Activated T-helper 9 cell treated with anti-CD3 and anti-CD28 coated beads, Interleukin-2, amount 50 U/mL, for 16 hours (primary cell): ENCODE data around the gene SUFU.

ENCODE experiments used
- DNase-seq: peaks from one replicate; pipeline ENCODE4 v3.0.0-alpha.2; 2020; ENCODE audit warnings: low read depth

Gene SUFU

DNA sequence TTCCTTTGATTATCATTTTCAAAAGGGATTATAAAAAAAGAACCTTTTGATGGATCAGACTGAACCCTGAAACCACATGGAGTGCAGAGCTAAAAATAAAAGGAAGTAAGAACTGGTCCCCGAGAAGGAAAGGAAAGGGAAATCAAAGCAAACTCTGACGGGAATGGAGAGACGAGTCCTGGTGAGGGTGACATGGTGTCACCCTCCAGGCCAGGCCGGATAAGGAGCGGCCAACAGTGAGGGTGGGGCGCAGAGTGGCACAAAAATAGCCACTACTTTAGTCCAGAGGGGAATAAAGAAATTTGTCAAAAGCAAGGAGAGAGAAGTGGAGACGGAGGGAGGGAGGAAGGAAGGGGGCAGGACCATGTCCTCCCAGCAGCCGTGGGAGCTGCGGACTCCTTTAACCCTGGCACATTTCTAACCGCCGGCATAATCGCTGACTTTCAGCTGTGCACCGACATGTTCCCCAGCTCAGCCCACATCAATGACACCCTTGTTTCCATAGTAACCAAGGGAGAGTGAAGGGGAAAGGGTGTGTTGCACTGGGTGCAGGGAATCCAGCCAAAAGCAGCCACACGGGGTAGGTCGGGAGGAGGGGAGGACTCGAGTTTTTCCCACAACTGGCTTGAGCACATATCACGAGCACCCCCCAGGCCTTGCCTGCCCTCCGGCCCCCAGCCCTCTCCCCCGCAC, 170.2 kb downstream of the SUFU start:
- DNase-seq: peak; percentile 39

DNA sequence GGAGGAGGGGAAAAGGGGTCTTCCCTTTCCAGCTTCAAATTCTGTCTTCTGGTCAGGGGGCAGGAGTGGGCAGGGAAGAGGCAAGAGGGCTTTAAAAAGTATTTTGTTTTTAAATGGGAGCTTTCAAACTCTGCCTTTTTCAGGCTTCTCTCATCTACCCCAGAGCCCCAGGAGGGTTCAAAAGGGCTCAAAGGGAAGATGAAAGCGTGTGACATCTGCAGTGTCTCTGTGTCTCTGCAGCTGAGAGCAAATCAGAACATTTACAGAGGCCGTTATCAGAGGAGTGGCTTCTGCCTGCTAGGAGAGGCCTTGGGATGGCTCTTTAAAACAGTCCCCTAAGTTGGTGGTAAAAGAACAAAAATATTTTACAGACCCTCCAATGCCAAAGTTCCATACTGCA, 170.8 kb downstream of the SUFU start:
- no peak for DNase-seq

DNA sequence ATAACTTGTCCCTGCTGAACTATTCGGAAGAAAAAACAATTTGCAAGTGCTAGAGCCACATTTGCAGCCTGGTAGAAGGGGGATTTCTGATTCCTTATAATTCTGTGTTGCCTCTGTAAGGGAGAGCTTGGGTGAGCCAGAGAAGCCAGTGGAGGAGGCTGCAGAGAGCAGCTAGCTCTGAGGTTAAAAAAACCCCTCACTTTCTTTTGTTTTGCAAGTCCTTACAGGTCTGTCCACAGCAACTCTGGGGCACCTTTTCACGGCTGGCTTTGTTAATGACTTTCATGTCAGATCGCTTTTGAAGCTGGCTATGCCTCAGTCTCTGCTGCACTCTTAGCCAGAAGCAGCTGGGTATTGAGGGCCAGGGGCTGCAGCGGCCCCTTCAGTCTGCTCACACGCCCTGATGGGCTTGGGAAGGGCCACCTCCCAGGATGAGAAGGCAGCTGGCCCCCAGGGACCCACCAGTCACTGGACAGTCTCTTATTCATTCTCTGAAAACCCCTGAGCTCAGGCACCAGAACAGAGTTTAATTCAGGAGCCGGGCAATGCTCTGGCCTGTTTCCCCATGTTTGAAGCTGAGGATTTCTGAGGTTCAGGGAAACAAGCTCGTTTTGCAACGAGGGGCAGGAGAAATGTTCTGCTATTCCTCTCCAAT, 171.4 kb downstream of the SUFU start:
- DNase-seq: no peak

DNA sequence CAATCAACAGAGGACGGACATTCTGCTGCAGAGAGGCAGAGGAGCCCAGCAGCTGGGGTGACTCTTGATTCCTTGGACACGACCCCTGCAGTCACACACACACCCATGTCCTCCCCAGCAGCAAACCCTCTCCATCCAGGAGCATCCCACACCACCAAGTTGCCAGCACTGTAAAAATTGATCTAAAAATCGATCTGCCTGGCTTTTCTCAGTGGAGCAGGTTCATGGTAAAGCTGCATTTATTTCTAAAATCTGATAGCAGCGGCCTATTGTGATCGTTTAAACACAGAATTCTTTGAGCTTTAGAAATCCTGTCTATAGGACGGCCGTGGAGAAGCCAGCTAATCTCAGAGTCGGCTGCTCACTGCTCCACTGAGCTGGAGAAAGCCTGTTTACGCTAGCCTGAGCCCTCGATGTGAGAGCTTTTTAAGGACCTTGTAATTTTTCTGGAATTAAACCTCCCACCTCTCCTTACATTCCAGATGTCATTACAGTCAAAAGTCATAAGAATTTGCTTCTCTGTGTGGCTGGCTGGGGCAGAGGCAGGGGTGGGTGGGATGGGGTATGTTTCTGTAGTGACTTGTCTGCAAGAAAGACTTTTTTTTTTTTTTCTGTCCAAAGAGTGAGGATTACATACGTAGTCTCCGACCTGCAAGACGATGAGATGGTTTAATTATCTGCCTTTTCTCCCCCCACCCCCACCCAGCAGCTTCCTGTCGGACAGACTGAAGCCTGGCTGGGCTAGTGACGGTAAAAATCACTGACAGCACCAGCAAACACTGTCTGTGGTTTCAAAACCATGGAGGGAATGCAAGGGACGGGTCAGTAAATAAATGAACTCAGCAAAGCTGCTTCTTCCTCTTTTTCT, 172.1 kb downstream of the SUFU start:
- no peak for DNase-seq

DNA sequence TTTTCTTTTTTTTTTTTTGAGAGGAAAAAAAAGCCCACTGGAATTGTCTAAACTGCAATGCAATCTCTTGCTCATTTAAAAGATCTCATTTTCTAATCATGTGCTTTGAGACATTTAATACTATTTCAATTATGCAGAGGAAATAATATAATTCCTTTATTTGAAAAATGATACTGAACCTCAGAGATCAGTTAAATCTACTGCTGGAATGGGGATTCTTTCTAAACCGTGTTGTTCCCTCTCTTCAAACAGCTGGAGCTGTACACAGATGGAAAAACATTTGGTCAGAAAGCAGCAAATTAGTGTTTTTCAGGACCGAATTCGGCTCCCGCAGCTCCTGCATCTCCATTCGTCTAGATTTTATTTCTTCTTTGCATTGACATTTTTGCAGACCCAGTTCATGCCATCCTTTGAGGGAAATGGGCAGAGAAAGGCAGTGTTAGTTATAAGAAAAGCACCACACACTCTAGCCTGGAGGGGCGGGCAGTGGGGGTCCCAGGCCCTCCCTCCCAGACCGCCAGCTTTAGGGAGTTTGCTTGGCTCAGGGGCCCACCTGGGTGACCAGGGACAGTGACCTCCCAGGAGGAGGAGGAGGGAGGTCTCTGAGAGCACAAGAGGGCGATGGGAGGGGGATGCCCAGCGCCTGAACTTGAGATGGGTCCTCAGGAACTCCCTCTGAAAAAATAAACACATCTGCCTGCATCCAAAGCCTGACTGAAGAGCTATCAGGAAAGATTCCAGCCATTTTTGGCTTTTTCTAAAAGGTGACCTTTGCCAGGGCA, 173.0 kb downstream of the SUFU start:
- DNase-seq: no peak

DNA sequence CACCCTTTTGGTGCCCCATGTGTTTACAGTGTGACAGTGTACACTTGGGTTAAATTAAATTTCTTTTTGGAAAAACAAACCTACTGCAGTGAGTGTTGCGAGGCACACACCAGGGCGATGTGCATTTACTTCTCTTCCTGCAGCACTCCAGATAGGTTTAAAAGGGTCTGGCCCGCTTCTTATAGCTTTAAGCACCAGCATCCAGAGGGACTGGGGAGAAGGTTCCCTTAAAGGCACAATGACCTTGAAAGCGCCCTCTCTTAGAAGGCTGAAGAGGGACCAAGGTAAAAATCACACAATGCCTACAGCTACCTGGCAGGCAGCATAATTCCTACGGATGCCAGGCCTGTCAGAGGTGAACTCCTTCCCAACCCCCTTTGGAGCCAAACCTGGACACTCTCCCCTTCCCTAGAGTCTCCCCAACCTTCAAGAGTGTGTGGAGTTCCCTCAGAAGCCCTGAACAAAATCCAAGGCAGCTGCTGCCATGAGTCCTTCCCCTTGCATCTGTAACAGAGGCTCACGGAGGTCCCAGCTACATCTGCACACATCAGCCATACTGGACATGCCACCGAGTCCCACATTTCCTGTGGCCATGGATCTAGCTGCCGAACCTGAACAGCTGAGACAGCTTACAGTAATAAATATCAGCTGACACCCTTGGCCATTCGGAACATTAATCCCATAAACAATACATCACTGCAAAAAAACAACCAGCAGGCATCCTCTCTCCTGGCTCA, 173.7 kb downstream of the SUFU start:
- no peak for DNase-seq

DNA sequence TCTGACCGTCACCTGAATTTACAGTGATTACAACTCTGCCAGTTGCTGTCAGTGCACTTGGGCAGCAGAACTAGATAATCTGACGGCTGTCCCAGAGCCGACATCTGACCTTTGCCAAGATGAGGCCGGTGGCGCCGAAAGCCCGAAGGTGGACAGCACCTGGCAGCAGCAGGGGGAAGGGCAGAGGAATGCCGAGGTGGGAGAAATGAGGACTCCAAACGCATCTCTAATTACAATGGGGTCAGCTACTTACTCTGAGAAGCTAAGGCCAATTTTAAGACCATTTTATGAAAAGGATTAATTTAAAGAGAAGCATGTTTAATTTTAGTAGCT, 174.3 kb downstream of the SUFU start:
- DNase-seq: no peak

DNA sequence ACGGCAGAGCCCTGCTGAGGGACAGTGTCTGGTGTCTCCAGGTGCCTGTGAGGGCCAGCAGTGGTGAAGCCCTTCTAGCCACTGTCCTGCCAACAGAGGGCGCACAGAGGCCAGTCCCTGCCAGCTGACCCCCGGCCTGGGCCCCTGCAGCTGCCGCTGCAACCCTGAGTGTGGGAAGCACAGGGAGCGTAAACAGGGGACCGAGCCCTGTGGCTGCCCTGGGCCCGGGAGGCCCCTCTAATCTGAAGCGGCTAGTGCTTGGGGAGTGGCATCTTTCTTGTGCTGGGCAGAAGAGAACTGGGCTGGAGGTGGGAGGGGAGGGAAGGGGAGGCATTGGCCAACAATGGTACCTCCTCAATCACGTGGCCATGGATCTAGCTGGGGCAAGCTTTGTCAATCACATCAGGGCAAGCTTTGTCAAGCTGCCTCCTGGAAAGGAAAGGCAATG, 175.1 kb downstream of the SUFU start:
- DNase-seq: no peak

DNA sequence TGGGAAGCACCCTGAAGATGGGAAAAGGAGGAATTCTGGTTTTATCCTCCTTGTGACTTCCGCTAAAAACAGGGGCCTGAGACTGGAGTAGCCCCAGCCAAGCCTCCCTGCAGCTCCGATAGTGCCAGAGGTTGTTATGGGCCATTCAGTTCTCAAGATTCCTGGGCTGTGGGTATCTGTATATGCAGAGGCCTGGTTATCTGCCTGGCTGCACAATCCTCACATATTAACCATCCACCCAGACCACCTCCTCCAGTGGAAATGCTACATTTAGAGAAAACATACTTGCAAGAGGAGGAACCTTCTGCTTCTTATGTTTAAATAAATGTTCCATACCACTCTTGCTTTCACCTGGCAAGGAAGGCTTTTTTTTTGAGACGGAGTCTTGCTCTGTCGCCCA, 175.8 kb downstream of the SUFU start:
- no peak for DNase-seq

DNA sequence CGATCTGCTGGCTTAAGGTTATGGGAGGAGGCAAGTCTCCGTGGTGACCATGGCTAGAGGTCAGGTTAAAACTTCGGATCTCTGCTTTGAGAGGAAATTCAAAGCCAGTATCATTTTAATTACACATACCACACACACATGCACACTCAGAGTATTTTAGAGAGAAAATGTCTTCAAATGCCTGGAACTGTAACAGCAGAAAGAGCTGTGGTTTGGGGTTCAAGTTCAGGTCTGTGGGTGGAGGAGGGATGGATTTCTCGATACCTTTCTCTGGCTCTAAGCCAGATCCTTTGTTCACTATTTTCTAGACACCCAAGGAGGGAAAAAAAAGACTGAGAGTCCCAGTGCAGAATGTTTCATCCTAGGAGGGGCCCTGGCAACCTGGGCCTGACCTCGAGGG, 177.9 kb downstream of the SUFU start:
- no peak for DNase-seq

DNA sequence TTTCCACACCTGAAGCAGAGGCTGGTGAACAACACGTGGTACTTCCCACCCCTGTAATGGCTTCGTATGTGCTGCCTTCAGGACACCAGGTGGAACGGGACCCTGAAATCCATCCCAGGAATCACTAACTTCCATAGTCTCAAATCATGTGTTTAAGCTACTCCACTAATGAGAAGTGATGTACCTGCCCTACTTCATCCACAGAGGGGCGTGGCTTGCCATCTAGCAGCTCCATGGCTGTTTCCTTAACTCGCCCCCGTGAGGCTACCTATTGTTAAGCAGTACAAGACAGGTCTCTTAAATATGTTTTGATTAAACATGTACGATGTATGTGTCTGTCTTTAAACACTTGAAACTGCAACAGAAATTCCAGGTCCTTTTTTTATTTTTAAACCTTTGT, 178.6 kb downstream of the SUFU start:
- DNase-seq: no peak

DNA sequence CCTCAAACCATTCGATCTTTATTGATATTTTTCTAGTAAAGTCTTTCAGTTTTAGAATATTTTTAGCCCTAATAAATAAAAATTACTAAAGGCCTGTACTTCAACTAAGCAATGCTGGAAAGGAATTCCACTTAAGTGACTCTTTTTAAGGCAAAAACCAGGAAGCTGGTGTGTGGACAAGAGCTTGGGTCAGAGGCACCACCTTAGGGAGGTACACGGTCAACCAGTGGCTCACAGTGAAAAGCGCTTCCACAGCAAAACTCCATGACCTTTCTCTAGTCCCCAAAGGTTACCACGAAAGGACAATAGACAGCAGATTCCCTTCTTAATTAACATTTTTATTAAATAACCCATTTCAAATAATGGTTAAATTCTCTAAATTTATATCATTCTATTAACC, 179.2 kb downstream of the SUFU start:
- DNase-seq: no peak
